IPS-18c (cell line): ENCODE measurements around the gene NIN.

Experiments used
- H3K4me3 ChIP-seq: 2 replicates; pipeline ENCODE4 v1.7.0; 2013; ENCODE audit warnings: low read depth, mild to moderate bottlenecking, low read length, moderate library complexity; ENCODE audit not compliant: insufficient read depth
- H3K9me3 ChIP-seq: one replicate; pipeline ENCODE4 v1.6.1; 2013; ENCODE audit warnings: mild to moderate bottlenecking, low read length, moderate library complexity; ENCODE audit not compliant: control insufficient read depth, insufficient read depth

Gene NIN

DNA sequence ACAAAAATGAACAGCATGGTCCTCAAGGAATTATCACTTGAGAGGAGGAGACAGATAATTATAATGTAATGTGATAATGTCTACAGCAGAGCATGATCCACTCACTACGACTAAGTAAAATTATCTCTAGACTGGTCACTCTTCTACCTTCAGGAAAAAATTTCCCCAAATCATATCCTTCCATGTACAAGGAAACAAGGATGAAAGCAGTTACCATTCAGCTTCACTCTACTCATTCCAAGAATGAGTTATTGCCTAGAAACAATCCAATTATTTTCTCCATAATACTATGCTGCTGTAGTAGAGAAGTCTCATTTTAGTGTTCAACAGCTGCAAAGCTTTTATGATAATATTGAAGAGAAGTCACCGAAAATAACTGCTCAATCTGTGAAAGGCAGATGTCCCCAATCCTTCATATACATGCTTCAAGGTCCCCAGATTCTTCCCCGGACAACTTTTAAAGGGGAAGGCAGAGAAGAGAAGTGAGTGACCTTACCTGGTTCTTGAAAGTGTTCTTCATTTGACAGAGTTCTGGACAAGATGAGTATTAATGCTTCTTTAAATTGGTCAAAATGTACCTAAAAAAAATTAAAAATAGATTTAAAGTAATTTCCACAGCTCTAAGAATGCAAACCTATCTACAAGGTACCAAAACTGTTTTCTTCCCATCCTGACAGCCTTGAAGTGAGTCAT lies 24.6 kb downstream of the NIN start:
- no peaks in the 10 kb centered on the region for H3K9me3 ChIP-seq

DNA sequence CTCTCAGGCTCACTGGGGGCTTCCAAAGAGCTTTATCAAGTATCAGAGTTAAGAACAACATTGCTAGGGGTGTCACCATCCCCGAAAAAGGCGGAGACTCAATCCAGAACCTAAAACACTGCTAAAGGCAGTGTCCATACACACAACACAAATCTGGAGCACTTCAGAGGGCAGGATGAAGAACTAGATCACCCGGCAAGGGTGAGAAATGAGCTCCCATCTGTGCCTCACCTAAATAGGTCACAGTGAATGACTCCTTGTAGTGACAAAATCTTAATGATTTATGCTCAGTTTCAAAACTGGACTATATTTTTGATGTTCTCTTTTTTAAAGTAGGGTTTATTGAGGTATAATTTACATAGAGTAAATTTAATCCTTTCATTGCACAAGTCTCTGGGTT lies 25.6 kb downstream of the NIN start:
- H3K9me3 ChIP-seq: no peaks in the 10 kb centered on the region
- no peak overlapping the region for H3K4me3 ChIP-seq

More for the DNA sequence above, 24.6 kb downstream of the NIN start:
- H3K4me3 ChIP-seq: no peak overlapping the region

DNA sequence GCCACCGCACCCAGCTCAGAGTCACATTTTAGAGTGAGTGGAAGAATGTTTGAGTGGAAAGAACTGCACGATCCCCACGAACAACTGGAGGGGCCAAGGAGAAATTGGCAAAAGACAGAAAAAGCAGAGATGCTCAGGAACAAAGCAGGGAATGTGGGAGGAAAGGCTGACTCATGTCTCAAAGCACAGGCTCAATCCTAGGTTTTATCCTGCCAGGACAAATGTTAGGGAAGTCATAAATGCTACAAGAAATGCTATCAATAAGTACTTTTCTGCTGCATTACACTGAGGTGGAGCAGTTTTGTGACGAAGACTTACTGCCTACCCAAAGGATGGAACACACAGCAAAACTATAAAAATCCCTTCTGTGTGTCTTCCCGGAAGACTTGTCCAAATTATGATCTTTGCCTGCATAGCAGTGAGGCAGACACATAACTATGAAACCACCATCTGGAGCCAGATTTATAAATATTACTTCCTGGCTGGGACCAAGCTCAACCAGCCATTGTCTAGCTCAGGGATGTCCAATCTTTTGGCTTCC lies 26.7 kb downstream of the NIN start:
- no peaks in the 10 kb centered on the region for H3K9me3 ChIP-seq
- H3K4me3 ChIP-seq: no peak overlapping the region

DNA sequence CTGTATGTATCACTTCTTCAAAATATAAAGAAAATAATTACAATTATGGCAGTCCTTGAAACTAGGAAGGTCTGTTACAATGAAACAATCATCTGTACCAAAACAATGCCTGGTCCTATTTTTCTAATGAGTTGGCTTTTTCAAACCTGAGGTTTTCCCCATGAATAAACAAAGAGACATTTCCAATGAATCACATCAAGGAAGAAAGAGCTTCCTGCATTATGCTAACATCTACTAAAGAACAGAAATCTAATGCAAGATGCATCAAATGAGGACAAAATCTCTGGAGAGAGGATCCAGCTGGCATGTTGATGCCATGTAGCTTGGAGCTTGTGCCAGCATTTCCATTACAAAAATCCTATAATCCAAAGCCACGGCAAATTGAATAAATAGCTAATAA lies 29.3 kb downstream of the NIN start:
- no peaks in the 10 kb centered on the region for H3K9me3 ChIP-seq
- no peak overlapping the region for H3K4me3 ChIP-seq

DNA sequence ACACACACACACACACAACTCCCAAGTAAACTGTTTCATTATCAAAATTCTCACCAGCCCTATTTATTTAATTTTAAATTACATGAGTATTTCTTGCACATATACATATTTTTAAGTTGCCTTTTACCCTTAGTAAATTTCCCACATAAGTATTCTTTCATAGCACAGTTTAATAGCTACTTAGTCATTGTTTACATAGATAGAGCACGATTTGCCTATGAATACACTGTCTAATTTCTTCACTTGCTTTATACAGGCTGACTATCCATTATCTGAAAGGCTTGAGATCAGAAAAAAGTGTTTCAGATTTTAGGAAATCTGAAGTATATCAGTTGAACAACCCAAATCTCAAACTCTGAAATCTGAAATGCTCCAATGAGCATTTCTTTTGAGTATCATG lies 30.9 kb downstream of the NIN start:
- Histone ChIP-seq H3K4me3 (no peak overlapping the region), H3K9me3 (no peaks in the 10 kb centered on the region)

DNA sequence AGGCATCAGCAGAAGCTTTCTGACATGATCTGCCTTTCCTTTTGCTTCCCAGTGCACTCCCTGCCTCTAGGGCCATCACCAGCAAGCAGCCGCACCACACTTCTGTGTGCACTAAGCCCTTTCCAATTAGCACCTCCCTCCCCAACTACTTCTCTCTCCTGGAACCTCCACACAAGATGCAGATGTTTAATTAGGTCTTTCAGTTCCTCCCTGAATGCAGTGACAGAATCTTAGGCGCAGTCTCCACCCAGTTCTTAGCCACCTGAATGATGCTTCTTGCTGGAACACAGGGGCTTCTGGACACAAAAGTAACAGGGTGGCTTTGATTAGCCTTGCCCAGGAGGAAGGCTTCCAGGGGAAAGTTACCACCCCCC lies 32.9 kb downstream of the NIN start:
- H3K9me3 ChIP-seq: no peaks in the 10 kb centered on the region
- H3K4me3 ChIP-seq: no peak overlapping the region

DNA sequence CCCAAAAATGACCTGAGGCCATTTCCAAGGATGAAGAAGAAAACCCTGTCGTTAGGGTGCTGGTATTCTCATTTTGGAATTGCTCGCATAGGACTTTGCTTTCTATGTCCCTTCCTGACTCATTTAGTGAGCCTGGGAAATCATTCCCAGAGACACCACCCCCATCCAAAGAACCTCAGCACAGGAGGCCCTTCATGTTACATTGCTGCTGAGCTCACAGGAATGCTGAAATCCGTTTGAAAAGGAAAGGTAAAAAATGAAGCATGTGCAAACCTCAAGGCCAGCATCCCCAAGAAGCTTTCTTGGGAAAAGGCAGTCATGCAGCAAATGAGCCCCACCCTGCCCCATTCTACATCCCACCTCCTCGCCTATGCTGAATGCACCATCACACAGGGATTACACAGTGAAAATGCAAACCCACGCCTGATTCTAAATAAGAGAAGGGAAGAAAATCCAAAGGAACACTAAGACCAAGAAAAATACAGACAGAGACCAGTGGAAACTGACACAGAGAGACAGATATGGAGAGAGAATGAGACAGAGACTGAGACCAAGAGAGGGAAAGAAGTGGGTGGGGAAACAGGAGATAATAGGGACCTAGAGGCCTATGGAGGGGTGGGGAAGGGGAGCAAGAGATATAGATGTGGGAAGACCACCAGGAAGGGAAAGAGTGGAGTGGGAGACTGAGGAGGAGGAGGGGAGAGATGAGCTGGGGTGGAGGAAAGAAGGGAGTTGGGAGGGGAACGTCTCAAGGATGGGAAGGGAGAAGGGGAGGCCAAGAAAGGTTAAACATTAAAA lies 33.5 kb downstream of the NIN start:
- H3K4me3 ChIP-seq: no peak overlapping the region
- H3K9me3 ChIP-seq: no peaks in the 10 kb centered on the region

DNA sequence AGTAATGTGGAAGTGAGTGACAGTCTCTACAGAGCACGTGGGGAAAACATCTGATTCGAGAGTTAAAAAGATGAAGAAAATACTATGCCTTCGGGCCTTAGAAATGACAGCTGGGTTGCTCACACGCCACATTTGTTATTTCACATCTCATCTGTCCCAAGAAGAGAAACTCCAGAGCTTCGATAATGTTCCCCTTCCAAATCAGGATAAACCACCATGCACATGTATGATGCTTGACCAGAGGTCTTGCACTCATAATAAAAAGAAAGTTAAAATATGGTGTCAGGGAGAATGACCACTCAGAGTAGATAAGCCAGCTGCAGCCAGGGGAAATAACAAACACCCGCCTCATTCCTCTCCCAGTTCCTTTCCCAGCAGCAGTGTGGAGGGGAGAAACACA lies 34.6 kb downstream of the NIN start:
- no peak overlapping the region for H3K4me3 ChIP-seq
- H3K9me3 ChIP-seq: no peaks in the 10 kb centered on the region

DNA sequence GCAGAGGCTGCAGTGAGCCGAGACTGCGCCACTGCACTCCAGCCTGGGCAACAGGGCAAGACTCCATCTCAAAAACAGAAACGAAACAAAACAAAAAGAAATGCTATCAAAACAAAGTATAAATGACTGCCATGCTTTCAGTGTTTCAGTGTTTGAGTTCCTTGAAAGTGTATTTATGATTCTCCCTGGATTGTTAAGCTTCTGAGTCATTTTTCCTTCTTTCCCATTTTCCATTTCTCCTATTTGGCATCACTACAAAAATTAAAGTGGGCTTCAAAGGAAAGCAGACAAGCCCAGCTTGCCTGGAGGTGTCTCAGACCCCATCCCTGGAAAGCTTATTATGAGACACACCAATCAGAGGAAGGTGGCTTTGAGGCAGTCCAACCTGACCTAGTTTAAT lies 35.1 kb downstream of the NIN start:
- Histone ChIP-seq H3K9me3 (no peaks in the 10 kb centered on the region), H3K4me3 (no peak overlapping the region)

DNA sequence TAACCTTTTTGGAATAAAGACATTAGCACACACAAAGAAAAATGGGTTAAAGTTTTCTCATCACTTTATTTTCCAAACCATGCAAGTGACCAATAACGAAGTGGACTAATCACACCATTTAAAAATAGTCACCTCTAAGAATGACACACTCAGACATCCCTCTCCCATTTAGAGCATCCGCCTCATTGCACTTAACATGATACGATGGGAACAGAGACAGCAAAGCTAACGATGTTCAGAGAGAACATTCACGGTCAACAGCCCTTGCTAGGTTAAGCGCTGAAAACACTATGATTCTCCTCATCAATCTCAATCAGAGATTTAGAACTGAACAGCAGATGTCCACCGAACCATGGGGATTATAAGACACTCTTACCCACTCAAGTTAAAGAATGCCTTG lies 35.8 kb downstream of the NIN start:
- Histone ChIP-seq H3K9me3 (no peaks in the 10 kb centered on the region), H3K4me3 (no peak overlapping the region)

DNA sequence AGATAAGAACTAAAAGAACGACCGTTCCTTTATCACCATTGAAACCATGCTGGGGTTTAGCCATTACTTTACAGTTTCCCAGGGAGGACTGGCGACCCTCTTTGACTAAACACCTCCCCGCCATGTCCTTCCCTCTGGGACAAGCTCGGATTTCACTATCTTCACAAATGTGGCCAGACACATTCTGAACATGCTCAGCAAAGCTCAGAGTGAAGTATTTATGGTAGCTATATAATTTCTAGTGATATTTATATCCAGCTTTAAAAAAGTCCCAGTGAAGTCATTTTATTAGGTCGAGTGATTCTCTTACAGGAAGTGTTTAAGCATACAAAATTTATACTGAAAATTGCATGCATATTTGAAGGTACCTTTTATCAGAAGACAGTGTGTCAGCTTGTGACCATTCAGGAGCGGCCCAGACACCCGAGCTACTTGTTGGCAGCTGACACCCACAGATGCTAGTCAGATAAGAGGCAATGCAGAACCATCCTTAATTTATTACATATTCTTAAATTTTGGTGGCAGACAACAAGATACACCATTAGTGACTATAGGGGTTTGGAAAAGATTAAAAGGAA lies 36.8 kb downstream of the NIN start:
- Histone ChIP-seq H3K4me3 (no peak overlapping the region), H3K9me3 (no peaks in the 10 kb centered on the region)

DNA sequence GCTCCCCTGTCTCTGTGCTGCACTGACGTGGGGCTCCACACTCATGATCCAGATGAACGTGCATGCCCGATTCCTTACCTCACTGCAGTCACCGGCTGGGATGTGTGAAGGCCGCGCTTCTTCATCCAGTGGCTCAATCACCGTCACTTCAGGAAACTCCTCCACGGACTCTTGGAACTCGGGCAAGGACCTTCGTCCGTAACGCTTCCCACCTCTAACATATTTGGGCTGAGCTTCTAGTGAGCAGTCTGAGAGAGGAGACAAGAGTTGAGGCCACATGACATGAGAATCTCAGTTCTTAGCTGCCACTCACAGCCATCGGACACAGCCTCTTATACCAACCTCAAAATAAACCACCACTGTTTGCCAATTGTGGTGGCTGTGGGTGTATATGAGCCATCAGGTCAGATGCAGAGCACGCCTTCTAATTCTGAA lies 38.3 kb downstream of the NIN start:
- H3K9me3 ChIP-seq: no peaks in the 10 kb centered on the region
- no peak overlapping the region for H3K4me3 ChIP-seq

DNA sequence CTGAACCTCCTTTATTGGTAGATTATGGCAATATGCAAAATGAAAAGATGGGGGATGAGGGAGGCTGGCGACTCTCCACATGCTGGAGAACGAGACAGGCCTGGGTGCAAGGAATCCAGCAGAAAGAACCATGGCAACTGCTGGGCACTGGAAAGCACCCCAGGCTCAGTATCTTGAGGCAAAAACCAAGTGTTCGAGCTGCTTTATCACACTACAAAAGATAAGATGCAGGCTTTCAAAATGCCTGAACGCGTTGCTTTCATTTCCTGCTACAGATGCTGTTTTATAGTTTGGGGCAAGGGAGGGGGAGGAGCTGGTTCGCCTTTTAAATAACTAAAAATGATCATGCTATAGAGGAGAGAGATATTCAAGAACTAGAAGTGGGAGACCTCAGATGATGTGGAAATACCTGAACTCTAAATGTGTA lies 38.9 kb downstream of the NIN start:
- H3K4me3 ChIP-seq: no peak overlapping the region

DNA sequence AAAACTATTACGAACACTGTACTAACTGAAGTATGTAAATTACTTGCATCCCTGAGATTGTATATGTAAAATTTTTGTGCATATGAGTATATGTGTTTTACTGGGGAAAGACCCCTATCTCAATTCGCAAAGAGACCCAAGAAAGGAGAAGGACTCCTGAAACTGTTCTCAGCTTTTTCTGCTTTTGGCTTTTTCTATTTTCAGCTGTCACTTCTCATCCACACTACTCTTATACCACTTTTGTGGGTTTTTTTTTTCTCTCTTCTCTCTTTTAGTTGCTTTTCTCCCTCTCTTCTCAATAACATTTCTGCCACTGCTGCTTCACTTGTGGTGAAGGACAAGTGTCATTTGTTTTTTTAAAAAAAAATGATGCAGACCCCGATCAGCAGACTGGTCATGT lies 39.8 kb downstream of the NIN start:
- Histone ChIP-seq H3K4me3 (no peak overlapping the region), H3K9me3 (no peaks in the 10 kb centered on the region)

More for the DNA sequence above, 38.9 kb downstream of the NIN start:
- no peaks in the 10 kb centered on the region for H3K9me3 ChIP-seq

DNA sequence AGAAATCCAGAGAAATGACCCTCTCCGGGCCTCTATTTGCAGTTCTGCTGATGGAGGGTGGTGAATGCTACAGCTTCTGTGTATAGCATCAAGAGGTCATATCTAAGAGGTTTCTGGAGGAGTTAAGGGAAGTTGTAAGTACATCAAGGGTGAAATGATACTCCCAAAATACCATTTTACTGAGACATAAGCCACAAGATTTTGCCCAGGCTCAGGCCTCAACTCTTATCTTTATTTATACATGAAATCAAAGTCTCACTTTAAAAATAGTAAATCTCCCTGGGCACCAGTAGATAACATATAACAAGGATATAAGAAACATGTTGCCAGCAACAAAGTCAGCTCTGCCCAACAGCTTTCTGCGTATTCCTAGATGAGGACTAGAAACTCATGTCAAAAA lies 40.4 kb downstream of the NIN start:
- no peak overlapping the region for H3K4me3 ChIP-seq
- H3K9me3 ChIP-seq: no peaks in the 10 kb centered on the region

DNA sequence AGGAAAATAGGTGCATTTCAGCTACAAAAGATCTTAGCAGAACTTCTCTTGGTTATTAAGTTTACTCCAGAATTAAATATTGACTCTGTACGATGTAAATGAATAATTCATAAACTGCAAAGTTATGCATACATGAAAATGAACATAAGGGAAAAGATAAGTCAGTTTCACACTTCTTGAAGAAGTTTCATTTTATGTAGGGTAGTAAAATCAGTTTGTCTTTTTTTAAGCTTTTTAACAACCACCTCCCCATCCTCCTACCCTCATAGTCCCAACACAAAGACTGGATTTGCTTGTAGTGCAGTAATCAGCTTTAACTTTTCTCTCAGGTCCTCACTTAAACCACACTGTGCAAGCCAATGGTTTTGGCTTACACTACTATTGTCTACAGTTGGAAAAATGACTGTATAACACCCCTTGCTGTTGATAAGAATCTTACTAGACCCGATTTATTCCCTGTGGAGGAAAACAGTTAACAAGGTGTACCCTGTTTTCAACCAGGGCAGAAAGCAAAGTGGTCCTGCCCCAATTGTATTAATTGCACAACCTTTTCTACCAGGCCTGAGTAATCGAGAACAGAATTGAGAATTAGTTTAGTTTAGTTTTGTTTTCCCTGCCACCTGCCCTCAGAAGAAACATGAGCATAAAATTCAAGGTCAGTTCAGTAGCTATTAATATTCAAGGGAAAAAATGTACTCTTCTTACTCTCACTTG lies 44.1 kb downstream of the NIN start:
- no peak overlapping the region for H3K4me3 ChIP-seq
- H3K9me3 ChIP-seq: no peaks in the 10 kb centered on the region

DNA sequence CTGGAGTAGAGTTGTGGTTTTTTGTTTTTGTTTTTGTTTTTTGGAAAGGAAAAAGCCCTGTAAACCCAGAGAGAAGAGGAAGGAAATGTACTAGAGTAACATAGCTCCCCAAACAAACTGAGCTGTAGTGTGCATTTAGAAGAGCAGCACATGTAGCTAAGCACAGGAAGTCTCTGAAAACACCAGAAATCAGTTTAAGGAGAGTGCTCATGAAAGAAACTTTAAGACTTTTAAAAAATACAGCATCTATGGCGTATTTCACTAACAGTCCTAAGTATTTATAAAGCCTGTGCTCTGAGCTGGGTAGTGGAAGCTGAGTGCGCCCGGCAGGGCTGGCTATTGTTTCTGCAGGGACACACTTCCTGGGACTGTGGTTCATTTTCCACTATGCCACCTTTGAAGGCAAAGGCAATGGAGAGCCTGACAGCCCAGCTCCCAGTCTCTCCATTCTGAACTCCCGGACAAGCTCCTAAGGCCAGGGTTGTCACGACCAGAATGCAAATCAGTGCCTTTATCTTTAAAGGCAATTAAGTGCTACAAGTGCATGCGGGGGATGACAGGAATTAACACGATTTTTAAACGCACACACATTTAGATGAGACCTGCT lies 45.4 kb downstream of the NIN start:
- no peaks in the 10 kb centered on the region for H3K9me3 ChIP-seq
- no peak overlapping the region for H3K4me3 ChIP-seq
